ENCODE results near the gene PPP4R4.
A peak's percentile ranks its signal among the peaks of the same experiment; 100 is the strongest.

The PPP4R4 gene

DNA sequence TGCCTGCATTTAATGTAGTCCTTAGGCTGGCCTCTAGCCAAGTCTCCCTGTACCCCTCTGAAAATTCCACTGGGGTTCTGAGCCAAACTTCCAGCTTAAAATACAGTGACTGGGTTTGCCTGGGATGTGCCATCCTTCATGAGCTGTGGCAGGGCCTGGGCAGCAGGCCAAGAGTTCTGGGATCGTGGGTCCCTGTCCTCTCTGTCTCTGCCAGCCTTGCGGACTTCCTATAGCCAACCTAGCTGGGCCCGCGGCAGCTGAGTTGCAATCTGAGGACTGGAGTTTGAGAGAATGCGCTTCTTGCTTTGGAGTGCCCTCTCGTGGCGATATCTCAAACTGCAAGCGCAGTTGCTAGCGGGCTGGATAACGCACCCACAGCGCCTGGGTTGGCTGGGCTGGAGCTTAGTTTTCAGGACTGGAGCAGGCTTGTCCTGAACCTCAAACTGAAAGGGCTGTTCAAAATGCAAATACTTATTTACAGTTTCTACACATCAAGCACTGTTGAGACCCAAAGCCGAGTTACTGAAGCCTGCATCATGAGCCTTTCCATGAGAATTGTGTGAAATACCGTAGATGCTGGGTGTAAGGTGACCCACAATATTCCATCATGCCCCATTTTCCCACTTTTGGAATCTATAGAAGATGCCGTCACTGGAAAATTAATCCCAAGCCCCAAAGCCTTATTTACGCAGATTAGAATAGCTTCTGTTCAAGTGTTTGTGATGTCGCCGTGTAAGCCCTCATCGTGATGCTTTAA, 37.4 kb upstream of the PPP4R4 start:
- no peak overlapping the region for H3K4me3 ChIP-seq (ENCODE audit: low read depth, low read length)
- DNase-seq (ENCODE audit: low read depth, low spot score) = peak; percentile 78
- in situ Hi-C loops (cut with HindIII; ENCODE audit: low sequenced_read_pairs) = no loop called here
- TF ChIP-seq, protein P1, sequence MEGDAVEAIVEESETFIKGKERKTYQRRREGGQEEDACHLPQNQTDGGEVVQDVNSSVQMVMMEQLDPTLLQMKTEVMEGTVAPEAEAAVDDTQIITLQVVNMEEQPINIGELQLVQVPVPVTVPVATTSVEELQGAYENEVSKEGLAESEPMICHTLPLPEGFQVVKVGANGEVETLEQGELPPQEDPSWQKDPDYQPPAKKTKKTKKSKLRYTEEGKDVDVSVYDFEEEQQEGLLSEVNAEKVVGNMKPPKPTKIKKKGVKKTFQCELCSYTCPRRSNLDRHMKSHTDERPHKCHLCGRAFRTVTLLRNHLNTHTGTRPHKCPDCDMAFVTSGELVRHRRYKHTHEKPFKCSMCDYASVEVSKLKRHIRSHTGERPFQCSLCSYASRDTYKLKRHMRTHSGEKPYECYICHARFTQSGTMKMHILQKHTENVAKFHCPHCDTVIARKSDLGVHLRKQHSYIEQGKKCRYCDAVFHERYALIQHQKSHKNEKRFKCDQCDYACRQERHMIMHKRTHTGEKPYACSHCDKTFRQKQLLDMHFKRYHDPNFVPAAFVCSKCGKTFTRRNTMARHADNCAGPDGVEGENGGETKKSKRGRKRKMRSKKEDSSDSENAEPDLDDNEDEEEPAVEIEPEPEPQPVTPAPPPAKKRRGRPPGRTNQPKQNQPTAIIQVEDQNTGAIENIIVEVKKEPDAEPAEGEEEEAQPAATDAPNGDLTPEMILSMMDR (IDR thresholded peaks at IDR 0.05; ENCODE audit: low read depth, low read length) = peak; percentile 97

DNA sequence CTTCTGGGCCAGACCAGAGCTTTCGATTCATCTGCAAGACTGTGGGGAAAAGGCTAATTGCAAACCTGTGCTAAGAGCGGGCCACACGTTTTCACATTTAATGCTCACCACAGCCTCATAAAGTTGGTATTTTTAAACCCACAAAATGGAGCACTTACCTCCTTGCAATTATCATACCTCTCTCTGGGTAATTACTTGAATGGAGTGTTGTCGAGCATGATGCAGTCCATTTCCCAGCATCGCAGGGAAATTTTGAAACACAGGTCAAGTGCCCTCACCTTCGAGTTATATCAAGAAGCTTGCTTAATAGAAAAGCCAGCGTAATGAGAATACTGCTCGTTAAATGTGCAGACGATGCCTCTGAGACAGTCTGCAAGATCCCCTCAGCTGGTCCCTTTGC, 35.9 kb upstream of the PPP4R4 start:
- no peak overlapping the region for H3K4me3 ChIP-seq (ENCODE audit: low read depth, low read length)
- in situ Hi-C loops (cut with HindIII; ENCODE audit: low sequenced_read_pairs) = no loop called here
- DNase-seq (ENCODE audit: low read depth, low spot score) = no peak
- TF ChIP-seq, protein P1 (IDR thresholded peaks at IDR 0.05; ENCODE audit: low read depth, low read length) = no peak

DNA sequence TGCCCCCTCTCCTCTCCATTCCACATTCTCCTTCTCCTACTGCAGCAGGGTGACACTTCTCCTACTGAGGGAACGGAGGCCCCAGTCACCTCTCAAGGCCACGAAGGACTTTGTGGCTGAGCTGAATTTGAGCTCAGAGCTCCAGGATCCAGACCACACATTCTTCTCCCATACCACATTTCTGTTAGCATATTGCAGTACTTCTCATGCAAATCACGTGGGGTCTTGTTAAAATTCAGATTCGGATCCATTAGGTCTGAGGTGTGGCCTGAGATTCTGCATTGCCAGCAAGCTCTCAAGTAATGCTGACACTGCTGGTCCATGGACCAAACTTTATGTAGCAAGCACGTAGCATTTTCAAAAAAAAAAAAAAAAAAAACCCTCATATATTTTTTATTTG, 35.1 kb upstream of the PPP4R4 start:
- DNase-seq (ENCODE audit: low read depth, low spot score) = no peak
- TF ChIP-seq, protein P1 (IDR thresholded peaks at IDR 0.05; ENCODE audit: low read depth, low read length) = no peak
- in situ Hi-C loops (cut with HindIII; ENCODE audit: low sequenced_read_pairs) = no loop called here
- H3K4me3 ChIP-seq (ENCODE audit: low read depth, low read length) = no peak overlapping the region

DNA sequence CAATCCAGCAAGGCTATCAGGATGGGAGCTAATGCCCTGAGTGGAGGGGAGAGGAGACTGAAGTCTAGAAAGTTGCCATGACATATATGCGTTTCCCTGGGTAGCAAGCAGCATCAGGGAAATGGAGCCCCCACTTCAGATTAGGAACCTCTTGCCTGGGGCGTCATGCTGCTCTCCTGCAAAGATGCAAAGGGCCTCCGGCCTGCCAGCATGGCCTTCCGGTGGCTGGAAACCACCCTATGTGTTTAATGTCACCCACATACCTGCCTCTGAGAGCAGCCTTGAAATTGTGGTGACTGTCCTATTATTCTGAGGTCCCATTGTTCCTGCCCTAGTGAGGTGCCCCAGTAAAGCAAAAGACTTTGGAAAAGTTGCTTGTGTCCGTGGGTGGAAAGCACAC, 34.7 kb upstream of the PPP4R4 start:
- in situ Hi-C loops (cut with HindIII; ENCODE audit: low sequenced_read_pairs) = no loop called here
- DNase-seq (ENCODE audit: low read depth, low spot score) = no peak
- H3K4me3 ChIP-seq (ENCODE audit: low read depth, low read length) = no peak overlapping the region
- TF ChIP-seq, protein P1 (IDR thresholded peaks at IDR 0.05; ENCODE audit: low read depth, low read length) = no peak

DNA sequence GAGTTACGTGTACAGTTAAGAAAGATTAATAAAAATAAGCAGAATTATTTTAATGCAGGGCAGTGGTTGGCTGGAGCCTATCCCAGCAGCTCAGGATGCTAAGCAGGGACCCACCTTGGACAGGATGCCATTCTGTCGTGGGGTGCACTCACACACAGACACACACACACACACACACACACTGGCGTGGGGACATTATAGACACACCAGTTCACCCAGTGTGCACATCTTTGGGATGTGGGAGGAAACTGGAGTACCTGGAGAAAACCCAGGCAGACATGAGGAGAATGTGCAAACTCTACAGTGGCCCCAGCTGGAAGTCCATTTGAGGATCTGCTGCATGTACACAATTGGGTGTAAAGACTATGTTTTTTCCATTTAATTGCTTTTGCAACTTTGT, 31.9 kb upstream of the PPP4R4 start:
- no peak for DNase-seq (ENCODE audit: low read depth, low spot score)
- in situ Hi-C loops (cut with HindIII; ENCODE audit: low sequenced_read_pairs) = no loop called here
- TF ChIP-seq, protein P1 (IDR thresholded peaks at IDR 0.05; ENCODE audit: low read depth, low read length) = no peak
- no peak overlapping the region for H3K4me3 ChIP-seq (ENCODE audit: low read depth, low read length)

DNA sequence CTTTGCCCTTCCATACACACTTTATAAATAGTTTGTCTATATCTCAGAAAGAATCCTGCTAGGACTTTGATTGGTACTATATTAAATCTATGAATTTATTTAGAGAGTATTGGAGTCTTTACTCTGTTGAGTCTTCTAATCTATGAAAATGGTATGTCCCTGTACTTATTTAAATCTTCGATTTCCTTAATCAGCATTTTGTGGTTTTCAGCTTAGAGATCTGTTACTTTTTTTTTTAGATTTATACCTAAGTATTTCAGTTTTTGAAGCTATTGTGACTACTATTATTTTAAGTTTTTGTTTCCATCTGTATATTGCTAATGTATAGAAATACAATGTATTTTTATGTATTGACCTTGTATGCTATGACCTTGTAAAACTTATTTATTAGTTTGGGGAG, 31.3 kb upstream of the PPP4R4 start:
- TF ChIP-seq, protein P1 (IDR thresholded peaks at IDR 0.05; ENCODE audit: low read depth, low read length) = no peak
- in situ Hi-C loops (cut with HindIII; ENCODE audit: low sequenced_read_pairs) = no loop called here
- H3K4me3 ChIP-seq (ENCODE audit: low read depth, low read length) = no peak overlapping the region
- no peak for DNase-seq (ENCODE audit: low read depth, low spot score)
